ENCODE data around the gene PLEKHF1. TPM values are rescaled to one million over a fixed set of nuclear protein-coding genes. Genes with fewer than 3 reads are reported as not detected.

The PLEKHF1 gene
- total RNA-seq, 1 experiment from 2014 or later, result 15.9 TPM

GRCh38 chr19:29634002-29634401 lies 31.3 kb upstream of the PLEKHF1 start:
- no peaks in the 10 kb centered on the region for H3K27me3 ChIP-seq (ENCODE audit: low read length)
- intact Hi-C loops (cut with micrococcal nuclease), result no loop called here
- H3K9me3 ChIP-seq (ENCODE audit: low read length), result no peaks in the 10 kb centered on the region
- no peaks in the 10 kb centered on the region for H3K9me2 ChIP-seq (replicated peaks; ENCODE audit: low read length)
- no peak overlapping the region for H3K9ac ChIP-seq (ENCODE audit: low read length)
- H3K4me2 ChIP-seq (ENCODE audit: low read length), result no peak overlapping the region
- TF ChIP-seq EZH2phosphoT487 (IDR thresholded peaks at IDR 0.05; ENCODE audit: borderline replicate concordance, low read length) (no peak), EZH2 (IDR thresholded peaks at IDR 0.05; ENCODE audit: low read length, unreplicated experiment) (no peak)
- TF ChIP-seq, protein P1, sequence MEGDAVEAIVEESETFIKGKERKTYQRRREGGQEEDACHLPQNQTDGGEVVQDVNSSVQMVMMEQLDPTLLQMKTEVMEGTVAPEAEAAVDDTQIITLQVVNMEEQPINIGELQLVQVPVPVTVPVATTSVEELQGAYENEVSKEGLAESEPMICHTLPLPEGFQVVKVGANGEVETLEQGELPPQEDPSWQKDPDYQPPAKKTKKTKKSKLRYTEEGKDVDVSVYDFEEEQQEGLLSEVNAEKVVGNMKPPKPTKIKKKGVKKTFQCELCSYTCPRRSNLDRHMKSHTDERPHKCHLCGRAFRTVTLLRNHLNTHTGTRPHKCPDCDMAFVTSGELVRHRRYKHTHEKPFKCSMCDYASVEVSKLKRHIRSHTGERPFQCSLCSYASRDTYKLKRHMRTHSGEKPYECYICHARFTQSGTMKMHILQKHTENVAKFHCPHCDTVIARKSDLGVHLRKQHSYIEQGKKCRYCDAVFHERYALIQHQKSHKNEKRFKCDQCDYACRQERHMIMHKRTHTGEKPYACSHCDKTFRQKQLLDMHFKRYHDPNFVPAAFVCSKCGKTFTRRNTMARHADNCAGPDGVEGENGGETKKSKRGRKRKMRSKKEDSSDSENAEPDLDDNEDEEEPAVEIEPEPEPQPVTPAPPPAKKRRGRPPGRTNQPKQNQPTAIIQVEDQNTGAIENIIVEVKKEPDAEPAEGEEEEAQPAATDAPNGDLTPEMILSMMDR (conservative IDR thresholded peaks at IDR 0.05; ENCODE audit: low read depth, low read length), result no peak
- H3K36me3 ChIP-seq (ENCODE audit: low read depth, low read length), result no peaks in the 10 kb centered on the region
- no peak overlapping the region for H3K4me3 ChIP-seq (ENCODE audit: low read length)
- no peaks in the 10 kb centered on the region for H3F3A ChIP-seq (ENCODE audit: low read length, unreplicated experiment)
- CTCF ChIA-PET, result no interaction called here
- DNase-seq (no peak), ATAC-seq (no peak)
- H3K4me1 ChIP-seq (ENCODE audit: insufficient read depth, low read length), result no peaks in the 10 kb centered on the region
- no peak overlapping the region for H3K27ac ChIP-seq (ENCODE audit: low read length)
- no peaks in the 10 kb centered on the region for H3K79me2 ChIP-seq (ENCODE audit: low read length)
- no peak overlapping the region for H2AFZ ChIP-seq (ENCODE audit: low read length)
- POLR2A ChIA-PET (ENCODE audit: unreplicated experiment), result no interaction called here
- no peaks in the 10 kb centered on the region for H4K20me1 ChIP-seq (ENCODE audit: low read length)
- no TSS peak for BruUV-seq (replicated peaks)

- Histone ChIP-seq H3F3A (ENCODE audit: low read length, unreplicated experiment) (no peaks in the 10 kb centered on the region), H3K9me3 (ENCODE audit: low read length) (no peaks in the 10 kb centered on the region), H3K27me3 (ENCODE audit: low read length) (no peaks in the 10 kb centered on the region), H3K9ac (ENCODE audit: low read length) (no peak overlapping the region), H3K9me2 (replicated peaks; ENCODE audit: low read length) (no peaks in the 10 kb centered on the region), H3K27ac (ENCODE audit: low read length) (no peak overlapping the region), H3K36me3 (ENCODE audit: low read depth, low read length) (no peaks in the 10 kb centered on the region), H3K79me2 (ENCODE audit: low read length) (no peaks in the 10 kb centered on the region), H3K4me2 (ENCODE audit: low read length) (no peak overlapping the region), H4K20me1 (ENCODE audit: low read length) (no peaks in the 10 kb centered on the region), H2AFZ (ENCODE audit: low read length) (no peak overlapping the region), H3K4me3 (ENCODE audit: low read length) (no peak overlapping the region), H3K4me1 (ENCODE audit: insufficient read depth, low read length) (no peaks in the 10 kb centered on the region)
- TF ChIP-seq EZH2 (IDR thresholded peaks at IDR 0.05; ENCODE audit: low read length, unreplicated experiment) (no peak), EZH2phosphoT487 (IDR thresholded peaks at IDR 0.05; ENCODE audit: borderline replicate concordance, low read length) (no peak)
- TF ChIP-seq, protein P1 (conservative IDR thresholded peaks at IDR 0.05; ENCODE audit: low read depth, low read length), result no peak
- ATAC-seq, result no peak
- intact Hi-C loops (cut with micrococcal nuclease), result no loop called here
- POLR2A ChIA-PET (ENCODE audit: unreplicated experiment), result no interaction called here
- BruUV-seq (replicated peaks), result no TSS peak
- CTCF ChIA-PET, result no interaction called here
- DNase-seq, result no peak
These were observed 30.7 kb upstream of the PLEKHF1 start for GRCh38 chr19:29634423-29635130.

DNA sequence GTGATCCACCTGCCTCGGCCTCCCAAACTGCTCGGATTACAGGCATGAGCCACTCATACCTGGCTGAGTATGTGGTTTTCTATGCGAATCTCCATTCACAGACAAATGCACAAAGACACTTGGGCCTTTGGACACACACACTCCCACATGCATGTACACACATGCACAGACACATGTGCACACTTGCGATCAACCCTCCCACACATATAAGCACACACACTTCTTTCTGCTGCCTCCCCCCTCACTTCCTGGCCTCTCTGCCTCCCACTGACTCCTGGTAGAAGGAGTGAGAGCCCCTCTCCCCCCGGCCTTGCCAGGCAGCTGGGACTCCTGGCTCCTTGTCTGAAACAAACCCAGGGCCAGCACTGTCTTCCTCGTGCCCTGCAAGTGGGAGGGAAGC lies 29.3 kb upstream of the PLEKHF1 start:
- Histone ChIP-seq H3K4me2 (ENCODE audit: low read length) (no peak overlapping the region), H3K27ac (ENCODE audit: low read length) (no peak overlapping the region), H3K4me3 (ENCODE audit: low read length) (no peak overlapping the region), H2AFZ (ENCODE audit: low read length) (no peak overlapping the region), H4K20me1 (ENCODE audit: low read length) (no peaks in the 10 kb centered on the region), H3K4me1 (ENCODE audit: insufficient read depth, low read length) (no peaks in the 10 kb centered on the region), H3K9me2 (replicated peaks; ENCODE audit: low read length) (no peaks in the 10 kb centered on the region), H3K27me3 (ENCODE audit: low read length) (no peaks in the 10 kb centered on the region), H3K79me2 (ENCODE audit: low read length) (no peaks in the 10 kb centered on the region), H3K9me3 (ENCODE audit: low read length) (no peaks in the 10 kb centered on the region), H3K9ac (ENCODE audit: low read length) (no peak overlapping the region), H3K36me3 (ENCODE audit: low read depth, low read length) (no peaks in the 10 kb centered on the region), H3F3A (ENCODE audit: low read length, unreplicated experiment) (no peaks in the 10 kb centered on the region)
- ChIA-PET POLR2A (ENCODE audit: unreplicated experiment) (no interaction called here), CTCF (no interaction called here)
- no peak for ATAC-seq
- intact Hi-C loops (cut with micrococcal nuclease), result no loop called here
- DNase-seq, result no peak
- no peak for TF ChIP-seq EZH2phosphoT487 (IDR thresholded peaks at IDR 0.05; ENCODE audit: borderline replicate concordance, low read length)
- TF ChIP-seq, protein P1 (conservative IDR thresholded peaks at IDR 0.05; ENCODE audit: low read depth, low read length), result no peak
- TF ChIP-seq EZH2 (IDR thresholded peaks at IDR 0.05; ENCODE audit: low read length, unreplicated experiment), result no peak
- no TSS peak for BruUV-seq (replicated peaks)
